Activated CD8-positive, alpha-beta T cell treated with anti-CD3 and anti-CD28 coated beads for 36 hours (primary cell): Measurements from ENCODE around the gene EGR1. TPM values are rescaled to one million over a fixed set of nuclear protein-coding genes. Genes with fewer than 3 reads are reported as not detected.

Experiments
- ATAC-seq: fragments of 200-7000 bp; cut with Tn5 transposase; one replicate; pipeline ENCODE4 v1.10.0; 2021; ENCODE audit warnings: mild to moderate bottlenecking, moderate library complexity
- CTCF ChIA-PET: fragments of 350-600 bp; sonication (Branson Sonifier 250); formaldehyde crosslinking; loops from one replicate; lab custom pipeline; 2021; ENCODE audit warnings: antibody characterized with exemption; lab: Charles Lee
- POLR2A ChIA-PET: fragments of 350-600 bp; sonication (Branson Sonifier 250); formaldehyde crosslinking; loops from one replicate; lab custom pipeline; 2021; ENCODE audit warnings: antibody characterized with exemption; lab: Charles Lee
- DNase-seq: peaks from one replicate; pipeline ENCODE4 v3.0.0-alpha.2; 2020
- H3K27ac Mint-ChIP-seq: one replicate; pipeline ENCODE4 v1.8.0; 2021; ENCODE audit warnings: mild to moderate bottlenecking, mixed read lengths
- H3K27me3 Mint-ChIP-seq: one replicate; pipeline ENCODE4 v1.8.0; 2021; ENCODE audit warnings: mixed read lengths
- H3K36me3 Mint-ChIP-seq: one replicate; pipeline ENCODE4 v1.8.0; 2021; ENCODE audit warnings: low read depth, mixed read lengths
- H3K4me1 Mint-ChIP-seq: one replicate; pipeline ENCODE4 v1.8.0; 2021; ENCODE audit warnings: low read depth, mixed read lengths
- H3K4me3 Mint-ChIP-seq: one replicate; pipeline ENCODE4 v1.8.0; 2021; ENCODE audit warnings: mild to moderate bottlenecking, moderate library complexity, mixed read lengths
- H3K9me3 Mint-ChIP-seq: one replicate; pipeline ENCODE4 v1.8.0; 2021; ENCODE audit warnings: mixed read lengths
- intact Hi-C: fragments of 100-400 bp; cut with micrococcal nuclease; formaldehyde crosslinking; loops from one replicate; pipeline ENCODE4 v1.10.0; 2022
- total RNA-seq, 2 experiments: library from RNA; stranded (reverse); gene quantifications; one replicate each; pipeline ENCODE4 v1.2.3, GENCODE V29; 2021
- TF ChIP-seq, protein P1 (sequence below): fragments of 200-600 bp; IDR thresholded peaks from one replicate; pipeline ENCODE4 v1.8.0; 2022; ENCODE audit warnings: antibody characterized with exemption, mild to moderate bottlenecking

The EGR1 gene
- total RNA-seq, 2 experiments from 2014 or later = 46.0 to 46.4 TPM

GRCh38 chr5:138441221-138441620 is 24.1 kb upstream of the EGR1 start:
- CTCF ChIA-PET = no interaction called here

GRCh38 chr5:138444078-138444773 is 21.1 kb upstream of the EGR1 start:
- Mint-ChIP-seq H3K4me3 (no peak overlapping the region), H3K27me3 (no peaks in the 10 kb centered on the region), H3K9me3 (no peaks in the 10 kb centered on the region), H3K27ac (no peak overlapping the region), H3K36me3 (no peaks in the 10 kb centered on the region), H3K4me1 (peaks cover 5% of the 10 kb centered on the region)
- CTCF ChIA-PET = interaction anchor here (0.6 to 1.1 kb wide), 2 partner anchors 19 to 70 kb away, joined by 3 read pairs; no protein-coding TSS in a partner anchor
- no peak for ATAC-seq
- DNase-seq = no peak
- POLR2A ChIA-PET = interaction anchor here (0.5 to 0.9 kb wide), 4 partner anchors 14 to 119 kb away, joined by 3 to 4 read pairs (median 3); partner anchors contain the start of gene ETF1
- intact Hi-C loops = no loop called here
- TF ChIP-seq, protein P1, sequence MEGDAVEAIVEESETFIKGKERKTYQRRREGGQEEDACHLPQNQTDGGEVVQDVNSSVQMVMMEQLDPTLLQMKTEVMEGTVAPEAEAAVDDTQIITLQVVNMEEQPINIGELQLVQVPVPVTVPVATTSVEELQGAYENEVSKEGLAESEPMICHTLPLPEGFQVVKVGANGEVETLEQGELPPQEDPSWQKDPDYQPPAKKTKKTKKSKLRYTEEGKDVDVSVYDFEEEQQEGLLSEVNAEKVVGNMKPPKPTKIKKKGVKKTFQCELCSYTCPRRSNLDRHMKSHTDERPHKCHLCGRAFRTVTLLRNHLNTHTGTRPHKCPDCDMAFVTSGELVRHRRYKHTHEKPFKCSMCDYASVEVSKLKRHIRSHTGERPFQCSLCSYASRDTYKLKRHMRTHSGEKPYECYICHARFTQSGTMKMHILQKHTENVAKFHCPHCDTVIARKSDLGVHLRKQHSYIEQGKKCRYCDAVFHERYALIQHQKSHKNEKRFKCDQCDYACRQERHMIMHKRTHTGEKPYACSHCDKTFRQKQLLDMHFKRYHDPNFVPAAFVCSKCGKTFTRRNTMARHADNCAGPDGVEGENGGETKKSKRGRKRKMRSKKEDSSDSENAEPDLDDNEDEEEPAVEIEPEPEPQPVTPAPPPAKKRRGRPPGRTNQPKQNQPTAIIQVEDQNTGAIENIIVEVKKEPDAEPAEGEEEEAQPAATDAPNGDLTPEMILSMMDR = no peak

More at GRCh38 chr5:138441221-138441620, 24.1 kb upstream of the EGR1 start:
- Mint-ChIP-seq H3K4me1 (peaks cover 12% of the 10 kb centered on the region), H3K4me3 (no peak overlapping the region), H3K9me3 (no peaks in the 10 kb centered on the region), H3K27me3 (no peaks in the 10 kb centered on the region), H3K27ac (no peak overlapping the region), H3K36me3 (no peaks in the 10 kb centered on the region)
- POLR2A ChIA-PET = interaction anchor here (0.8 kb wide), 1 partner anchor 10 kb away, joined by 4 read pairs; no protein-coding TSS in a partner anchor
- TF ChIP-seq, protein P1 = no peak
- DNase-seq (no peak), ATAC-seq (no peak)
- intact Hi-C loops = no loop called here

- Mint-ChIP-seq H3K36me3 (no peaks in the 10 kb centered on the region), H3K27ac (no peak overlapping the region), H3K4me3 (no peak overlapping the region), H3K4me1 (peaks cover 2% of the 10 kb centered on the region), H3K27me3 (no peaks in the 10 kb centered on the region), H3K9me3 (no peaks in the 10 kb centered on the region)
- intact Hi-C loops = no loop called here
- DNase-seq (no peak), ATAC-seq (no peak)
- ChIA-PET POLR2A (interaction anchor here (0.5 to 0.9 kb wide), 3 partner anchors 13 to 120 kb away, joined by 3 to 4 read pairs (median 3); no protein-coding TSS in a partner anchor), CTCF (interaction anchor here (0.6 to 1.1 kb wide), 2 partner anchors 18 to 70 kb away, joined by 3 read pairs; no protein-coding TSS in a partner anchor)
- TF ChIP-seq, protein P1 = no peak
These were observed 20.3 kb upstream of the EGR1 start for GRCh38 chr5:138444774-138445546.

DNA sequence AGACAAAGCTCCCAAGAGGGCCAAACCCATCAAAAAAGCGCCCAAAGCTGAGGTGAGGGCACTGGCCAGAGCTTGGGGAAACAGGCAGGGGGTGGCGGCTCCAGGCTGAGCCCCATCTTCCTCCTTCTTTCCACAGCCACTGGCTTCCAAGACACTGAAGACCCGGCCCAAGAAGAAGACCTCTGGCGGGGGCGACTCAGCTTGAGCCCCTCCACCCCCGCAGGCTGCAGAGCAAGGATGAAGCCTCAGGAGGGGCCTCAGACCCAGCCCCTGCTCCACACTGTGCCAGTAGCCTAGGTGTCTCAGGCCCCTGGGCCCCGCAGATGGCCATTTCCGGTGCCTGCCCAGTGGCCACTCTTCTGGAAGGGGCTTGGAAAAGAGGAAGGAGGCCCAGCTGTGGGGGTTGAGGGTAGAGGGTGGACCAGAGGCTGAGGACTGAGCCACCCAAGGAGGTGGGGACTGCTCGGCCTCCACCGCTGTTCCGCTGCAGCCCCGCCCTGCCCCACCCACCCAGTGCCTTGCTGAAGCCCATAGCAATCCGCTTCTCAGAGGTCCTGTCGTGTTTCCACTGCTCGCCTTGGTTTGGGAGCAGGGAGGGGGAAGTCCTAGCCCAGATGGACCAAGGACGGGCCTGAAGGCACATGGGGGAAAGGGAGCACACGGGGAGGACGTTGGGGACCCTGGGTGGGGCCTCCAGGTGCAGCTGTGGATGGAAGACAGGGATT is 19.6 kb upstream of the EGR1 start:
- POLR2A ChIA-PET = no interaction called here
- no peak overlapping the region for H3K4me3 Mint-ChIP-seq
- no peak for DNase-seq
- H3K27ac Mint-ChIP-seq = no peak overlapping the region
- intact Hi-C loops = no loop called here
- ATAC-seq = no peak
- TF ChIP-seq, protein P1 = no peak
- no peaks in the 10 kb centered on the region for H3K27me3 Mint-ChIP-seq
- H3K9me3 Mint-ChIP-seq = no peaks in the 10 kb centered on the region
- CTCF ChIA-PET = interaction anchor here (1.1 kb wide), 1 partner anchor 18 kb away, joined by 3 read pairs; no protein-coding TSS in a partner anchor
- no peaks in the 10 kb centered on the region for H3K36me3 Mint-ChIP-seq
- peaks cover 5% of the 10 kb centered on the region for H3K4me1 Mint-ChIP-seq
